Mesendoderm (in vitro differentiated cells): ENCODE measurements around the gene SPNS3.

ENCODE experiments used
- DNase-seq: peaks from one replicate; pipeline ENCODE4 v3.0.0; 2013
- H2AK5ac ChIP-seq: 2 replicates; pipeline ENCODE4 v1.6.1; 2013; ENCODE audit warnings: low read length, inconsistent platforms
- H2BK120ac ChIP-seq: 2 replicates; pipeline ENCODE4 v1.6.1; 2013; ENCODE audit warnings: low read depth, mild to moderate bottlenecking, low read length, moderate library complexity, mixed read lengths
- H2BK15ac ChIP-seq: replicated peaks from 2 replicates; pipeline ENCODE4 v1.6.1; 2013; ENCODE audit warnings: low read depth, mild to moderate bottlenecking, moderate library complexity
- H2BK5ac ChIP-seq: 2 replicates; pipeline ENCODE4 v1.6.1; 2013; ENCODE audit warnings: low read length, inconsistent platforms
- H3K18ac ChIP-seq: 2 replicates; pipeline ENCODE4 v1.6.1; 2013; ENCODE audit warnings: mild to moderate bottlenecking, low read length, mixed read lengths
- H3K23ac ChIP-seq: one replicate; pipeline ENCODE4 v1.6.1; 2013; ENCODE audit warnings: low read length
- H3K27ac ChIP-seq: 2 replicates; pipeline ENCODE4 v1.5.1; 2013; ENCODE audit warnings: low read depth, mild to moderate bottlenecking, inconsistent platforms, low read length, moderate library complexity
- H3K27me3 ChIP-seq: 2 replicates; pipeline ENCODE4 v1.6.1; 2013; ENCODE audit warnings: low read length, control low read depth, mild to moderate bottlenecking, inconsistent platforms; ENCODE audit not compliant: insufficient read depth, poor library complexity
- H3K36me3 ChIP-seq: 2 replicates; pipeline ENCODE4 v1.6.1; 2013; ENCODE audit warnings: low read length, inconsistent platforms; ENCODE audit not compliant: control insufficient read depth, insufficient read depth
- H3K4ac ChIP-seq: one replicate; pipeline ENCODE4 v1.6.1; 2013; ENCODE audit warnings: low read depth, mild to moderate bottlenecking, low read length, moderate library complexity
- H3K4me1 ChIP-seq: 2 replicates; pipeline ENCODE4 v1.6.1; 2013; ENCODE audit warnings: low read depth, low read length, inconsistent platforms; ENCODE audit not compliant: control insufficient read depth
- H3K4me2 ChIP-seq: 2 replicates; pipeline ENCODE4 v1.6.1; 2013; ENCODE audit warnings: low read length
- H3K4me3 ChIP-seq: 2 replicates; pipeline ENCODE4 v1.5.1; 2013; ENCODE audit warnings: mild to moderate bottlenecking, low read length
- H3K56ac ChIP-seq: one replicate; pipeline ENCODE4 v1.6.1; 2013; ENCODE audit warnings: low read length
- H3K79me1 ChIP-seq: 2 replicates; pipeline ENCODE4 v1.6.1; 2013; ENCODE audit warnings: low read length, inconsistent platforms
- H3K79me2 ChIP-seq: 2 replicates; pipeline ENCODE4 v1.6.1; 2013; ENCODE audit warnings: mild to moderate bottlenecking, low read length; ENCODE audit not compliant: control insufficient read depth, insufficient read depth
- H3K9ac ChIP-seq: 2 replicates; pipeline ENCODE4 v1.6.1; 2013; ENCODE audit warnings: low read length, inconsistent platforms
- H4K5ac ChIP-seq: one replicate; pipeline ENCODE4 v1.6.1; 2013; ENCODE audit warnings: low read length
- H4K8ac ChIP-seq: one replicate; pipeline ENCODE4 v1.6.1; 2013; ENCODE audit warnings: low read depth, mild to moderate bottlenecking, control low read depth, low read length, moderate library complexity
- WGBS: extraction: QIAGEN DNeasy Blood & Tissue Kit; methylation state at CpG from one replicate; pipeline ENCODE4 v1.1.7; 2013; ENCODE audit warnings: low lambda C conversion rate, missing lambda C conversion rate; ENCODE audit not compliant: insufficient coverage; ENCODE audit errors: extremely low coverage; 5-methylcytosine and 5-hydroxymethylcytosine counted together

Gene SPNS3

DNA sequence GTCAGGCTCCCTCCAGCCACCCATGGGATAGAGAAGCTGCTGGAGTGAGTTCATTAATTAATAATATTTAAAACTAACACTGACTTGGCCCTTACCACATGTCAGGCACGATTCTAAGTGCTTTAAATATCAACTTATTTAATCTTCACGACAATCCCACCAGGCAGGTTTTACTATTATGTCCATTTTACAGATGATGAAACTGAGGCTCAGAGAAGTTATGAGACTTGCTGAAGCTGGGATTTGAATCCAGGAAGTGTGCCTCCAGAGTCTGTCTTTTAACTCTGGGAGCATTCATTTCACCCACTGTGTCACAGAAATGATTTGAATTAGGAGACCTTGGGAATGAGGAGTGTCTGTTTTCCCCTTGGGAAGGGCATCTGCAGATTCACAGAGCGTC lies 8.8 kb downstream of the SPNS3 start:
- H3K4me3 ChIP-seq = no peak overlapping the region
- no peak overlapping the region for H3K23ac ChIP-seq
- H3K36me3 ChIP-seq = no peaks in the 10 kb centered on the region
- no peak for DNase-seq
- no peak overlapping the region for H4K5ac ChIP-seq
- H2BK120ac ChIP-seq = no peak overlapping the region
- WGBS = no CpG with 5 or more reads among the region's 3 CpGs
- no peak overlapping the region for H2BK15ac ChIP-seq
- no peak overlapping the region for H3K9ac ChIP-seq
- H3K79me2 ChIP-seq = no peaks in the 10 kb centered on the region
- no peak overlapping the region for H3K4me2 ChIP-seq
- H3K27ac ChIP-seq = no peak overlapping the region
- no peak overlapping the region for H3K18ac ChIP-seq
- no peak overlapping the region for H3K4ac ChIP-seq
- no peak overlapping the region for H2AK5ac ChIP-seq
- no peak overlapping the region for H2BK5ac ChIP-seq
- H3K27me3 ChIP-seq = no peaks in the 10 kb centered on the region
- H4K8ac ChIP-seq = no peak overlapping the region
- no peaks in the 10 kb centered on the region for H3K79me1 ChIP-seq
- H3K4me1 ChIP-seq = no peaks in the 10 kb centered on the region
- H3K56ac ChIP-seq = no peak overlapping the region

DNA sequence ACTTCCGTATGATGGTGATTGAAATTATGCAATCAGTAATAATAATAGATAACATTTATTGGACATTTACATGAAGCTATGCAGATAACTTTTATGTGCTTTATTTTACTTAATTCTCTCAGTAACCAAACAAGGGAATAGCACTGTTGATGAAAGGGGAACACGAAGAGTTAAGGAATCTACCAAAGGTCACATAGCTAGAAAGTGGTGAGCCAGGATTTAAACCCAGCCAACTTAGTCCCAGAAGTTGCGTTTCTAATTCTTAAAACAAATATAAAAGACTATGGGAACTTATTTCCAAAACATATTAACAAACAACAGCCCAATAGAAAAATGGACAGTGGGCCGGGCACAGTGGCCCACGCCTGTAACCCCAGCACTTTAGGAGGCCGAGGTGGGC lies 9.7 kb downstream of the SPNS3 start:
- no peaks in the 10 kb centered on the region for H3K4me1 ChIP-seq
- H3K18ac ChIP-seq = no peak overlapping the region
- no CpG with 5 or more reads among the region's 6 CpGs for WGBS
- H3K4me2 ChIP-seq = no peak overlapping the region
- H2BK120ac ChIP-seq = no peak overlapping the region
- no peak overlapping the region for H2BK15ac ChIP-seq
- H3K27ac ChIP-seq = no peak overlapping the region
- no peak overlapping the region for H3K4me3 ChIP-seq
- H3K79me1 ChIP-seq = no peaks in the 10 kb centered on the region
- H4K5ac ChIP-seq = no peak overlapping the region
- H3K79me2 ChIP-seq = no peaks in the 10 kb centered on the region
- H4K8ac ChIP-seq = no peak overlapping the region
- H2BK5ac ChIP-seq = no peak overlapping the region
- no peak overlapping the region for H3K9ac ChIP-seq
- no peak overlapping the region for H2AK5ac ChIP-seq
- H3K36me3 ChIP-seq = no peaks in the 10 kb centered on the region
- no peak overlapping the region for H3K4ac ChIP-seq
- H3K27me3 ChIP-seq = no peaks in the 10 kb centered on the region
- no peak overlapping the region for H3K23ac ChIP-seq
- no peak for DNase-seq
- no peak overlapping the region for H3K56ac ChIP-seq

DNA sequence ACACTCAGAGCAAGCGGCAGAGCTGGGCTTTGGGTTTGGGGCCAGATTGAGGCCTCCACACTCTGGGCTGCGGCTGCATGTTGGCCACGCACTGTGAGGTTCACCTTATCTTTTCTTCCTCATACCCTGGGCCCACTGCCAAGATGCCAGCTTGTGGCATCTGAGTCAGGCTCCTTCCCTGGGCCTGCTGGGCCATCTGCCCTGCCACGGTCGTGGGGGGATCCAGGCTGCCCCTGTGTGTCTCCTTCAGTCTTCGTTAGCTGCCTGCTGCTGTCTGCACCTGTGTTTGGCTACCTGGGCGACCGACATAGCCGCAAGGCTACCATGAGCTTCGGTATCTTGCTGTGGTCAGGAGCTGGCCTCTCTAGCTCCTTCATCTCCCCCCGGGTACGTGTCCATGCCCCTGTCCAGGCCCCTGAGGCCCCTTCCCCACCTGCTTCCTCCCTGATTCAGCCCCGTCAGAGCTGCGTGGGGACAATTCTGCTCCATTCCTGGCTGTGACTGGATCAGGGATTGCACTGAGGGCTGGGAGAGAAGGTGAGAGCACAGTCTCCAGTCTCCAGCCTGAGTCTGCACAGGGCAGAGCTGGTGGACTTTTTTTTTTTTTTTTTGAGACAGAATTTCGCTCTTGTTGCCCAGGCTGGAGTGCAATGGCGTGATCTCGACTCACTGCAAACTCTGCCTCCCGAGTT lies 11.2 kb downstream of the SPNS3 start:
- no peak overlapping the region for H2BK5ac ChIP-seq

DNA sequence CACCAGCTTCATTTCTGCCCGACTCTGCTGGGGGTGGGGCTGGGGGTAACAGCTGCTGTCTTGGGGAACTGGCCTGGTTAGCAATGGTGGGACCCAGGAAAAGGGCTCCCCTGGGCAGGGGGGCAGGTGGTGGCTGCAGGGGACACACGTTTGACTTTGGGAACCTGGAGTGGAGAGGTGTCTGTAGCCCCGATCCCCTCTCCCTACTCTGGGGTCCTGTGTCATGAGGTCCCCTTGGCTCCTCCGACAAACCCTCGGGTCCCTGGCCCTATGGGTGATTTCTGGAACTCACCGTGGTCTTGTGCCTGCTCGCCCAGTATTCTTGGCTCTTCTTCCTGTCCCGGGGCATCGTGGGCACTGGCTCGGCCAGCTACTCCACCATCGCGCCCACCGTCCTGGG lies 12.0 kb downstream of the SPNS3 start:
- Histone ChIP-seq H2AK5ac (no peak overlapping the region), H3K56ac (no peak overlapping the region), H3K18ac (no peak overlapping the region), H2BK15ac (no peak overlapping the region), H3K27ac (no peak overlapping the region), H3K36me3 (no peaks in the 10 kb centered on the region), H3K4ac (no peak overlapping the region), H3K79me2 (no peaks in the 10 kb centered on the region), H3K79me1 (no peaks in the 10 kb centered on the region), H3K4me3 (no peak overlapping the region), H4K5ac (no peak overlapping the region), H3K4me1 (no peaks in the 10 kb centered on the region), H2BK5ac (no peak overlapping the region), H3K9ac (no peak overlapping the region), H4K8ac (no peak overlapping the region), H3K4me2 (no peak overlapping the region), H3K23ac (no peak overlapping the region), H2BK120ac (no peak overlapping the region), H3K27me3 (no peaks in the 10 kb centered on the region)
- WGBS = no CpG with 5 or more reads among the region's 13 CpGs
- no peak for DNase-seq

More for the DNA sequence above, 11.2 kb downstream of the SPNS3 start:
- no peak overlapping the region for H4K8ac ChIP-seq
- DNase-seq = no peak
- no peak overlapping the region for H4K5ac ChIP-seq
- H3K9ac ChIP-seq = no peak overlapping the region
- no peak overlapping the region for H3K56ac ChIP-seq
- H2BK120ac ChIP-seq = no peak overlapping the region
- H3K36me3 ChIP-seq = no peaks in the 10 kb centered on the region
- H3K79me1 ChIP-seq = no peaks in the 10 kb centered on the region
- no peaks in the 10 kb centered on the region for H3K4me1 ChIP-seq
- H3K27me3 ChIP-seq = no peaks in the 10 kb centered on the region
- H3K18ac ChIP-seq = no peak overlapping the region
- H3K4me3 ChIP-seq = no peak overlapping the region
- no CpG with 5 or more reads among the region's 18 CpGs for WGBS
- H3K4ac ChIP-seq = no peak overlapping the region
- H3K4me2 ChIP-seq = no peak overlapping the region
- H3K27ac ChIP-seq = no peak overlapping the region
- no peak overlapping the region for H2AK5ac ChIP-seq
- no peak overlapping the region for H2BK15ac ChIP-seq
- H3K23ac ChIP-seq = no peak overlapping the region
- no peaks in the 10 kb centered on the region for H3K79me2 ChIP-seq

DNA sequence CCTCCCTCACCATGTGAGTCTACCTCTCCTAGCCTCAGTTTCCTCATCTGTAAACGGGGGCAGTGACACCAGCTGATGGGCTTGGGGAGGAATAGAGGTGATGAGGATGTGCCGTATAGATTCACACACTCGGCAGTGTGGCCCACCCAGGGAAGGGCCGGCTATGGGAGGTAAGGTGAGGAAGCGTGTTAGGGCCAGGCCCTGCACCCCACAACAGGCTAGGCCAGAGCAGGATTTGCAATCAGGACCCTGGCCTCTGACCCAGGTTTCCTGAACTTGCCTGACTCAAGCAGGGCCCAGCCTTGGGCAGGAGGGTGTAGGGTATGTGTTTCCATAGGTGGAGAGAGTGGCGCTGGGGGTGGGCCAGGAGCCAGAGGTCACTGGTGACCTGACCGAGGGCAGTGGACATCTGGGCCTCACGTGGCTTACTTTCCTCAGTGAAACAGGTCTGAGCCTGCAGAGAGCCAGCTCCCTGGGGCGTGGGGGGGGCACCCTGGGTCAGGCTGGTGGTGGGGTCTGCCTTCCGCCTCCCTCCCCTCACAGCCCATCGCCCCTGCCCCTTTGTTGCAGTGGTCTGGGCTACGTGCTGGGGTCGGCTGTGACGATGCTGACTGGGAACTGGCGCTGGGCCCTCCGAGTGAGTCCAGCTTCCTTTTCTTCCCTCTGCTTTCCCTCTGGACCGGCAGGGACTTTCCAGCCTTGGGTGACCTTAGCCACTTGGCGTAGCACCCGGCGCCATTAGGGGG lies 12.8 kb downstream of the SPNS3 start:
- Histone ChIP-seq H3K23ac (no peak overlapping the region), H4K8ac (no peak overlapping the region), H4K5ac (no peak overlapping the region), H3K4ac (no peak overlapping the region), H3K56ac (no peak overlapping the region), H3K27me3 (no peaks in the 10 kb centered on the region), H3K36me3 (no peaks in the 10 kb centered on the region), H3K27ac (no peak overlapping the region), H3K79me2 (no peaks in the 10 kb centered on the region), H2BK15ac (no peak overlapping the region), H3K79me1 (no peaks in the 10 kb centered on the region), H3K4me3 (no peak overlapping the region), H2BK120ac (no peak overlapping the region), H3K4me2 (no peak overlapping the region), H3K4me1 (no peaks in the 10 kb centered on the region), H3K9ac (no peak overlapping the region), H2AK5ac (no peak overlapping the region), H2BK5ac (no peak overlapping the region), H3K18ac (no peak overlapping the region)
- WGBS = no CpG with 5 or more reads among the region's 20 CpGs
- no peak for DNase-seq
